Activated CD4-positive, CD25-positive, alpha-beta regulatory T cell treated with anti-CD3 and anti-CD28 coated beads, Interleukin-2, amount 50 U/mL, for 24 hours (primary cell): ENCODE measurements around the gene P2RY6.

Source experiments
- ATAC-seq, 2 donors: fragments of 150-1000 bp; cut with Tn5 transposase; one replicate each; pipeline ENCODE4 v1.10.0; 2021; ENCODE audit warnings: mild to moderate bottlenecking in 1 of 2, moderate library complexity in 1 of 2

The P2RY6 gene

DNA sequence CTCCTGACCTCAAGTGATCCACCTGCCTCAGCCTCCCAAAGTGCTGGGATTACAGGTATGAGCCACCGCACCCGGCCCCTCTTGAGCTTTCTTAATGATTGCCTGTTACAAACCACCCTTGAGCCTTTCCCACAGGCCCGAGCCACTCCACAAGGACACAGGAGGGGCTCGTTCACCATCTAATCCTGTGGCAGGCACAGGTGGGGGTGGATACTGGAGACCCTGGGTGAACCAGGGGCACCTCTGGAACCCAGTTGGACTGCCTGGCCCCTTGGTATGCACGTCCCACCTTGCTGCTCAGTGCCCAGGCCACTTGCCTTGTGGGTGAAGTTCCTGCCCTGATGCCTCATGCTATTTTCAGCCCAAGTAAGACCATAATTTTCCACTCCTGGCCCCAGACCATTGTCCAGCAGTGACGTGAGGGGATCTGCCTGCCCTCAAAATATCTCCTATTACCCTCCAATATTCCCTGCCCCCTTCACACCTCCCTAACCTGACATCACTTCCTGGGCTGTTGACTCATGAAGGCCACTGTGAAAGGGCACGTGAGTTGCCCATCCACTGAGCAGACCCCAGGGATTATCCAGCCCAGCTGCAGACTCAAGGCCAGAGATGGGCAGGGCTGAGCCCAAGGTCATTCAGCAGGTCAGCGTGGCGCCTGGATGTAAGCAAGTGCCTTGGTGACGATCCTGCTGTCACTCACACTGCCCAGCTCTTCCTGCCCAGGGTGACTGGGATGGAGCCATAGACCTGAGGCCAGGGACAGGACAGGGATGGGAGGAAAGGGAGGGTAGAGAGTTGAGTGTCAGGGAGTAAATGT, 34.5 kb upstream of the P2RY6 start:
- no peak for ATAC-seq

DNA sequence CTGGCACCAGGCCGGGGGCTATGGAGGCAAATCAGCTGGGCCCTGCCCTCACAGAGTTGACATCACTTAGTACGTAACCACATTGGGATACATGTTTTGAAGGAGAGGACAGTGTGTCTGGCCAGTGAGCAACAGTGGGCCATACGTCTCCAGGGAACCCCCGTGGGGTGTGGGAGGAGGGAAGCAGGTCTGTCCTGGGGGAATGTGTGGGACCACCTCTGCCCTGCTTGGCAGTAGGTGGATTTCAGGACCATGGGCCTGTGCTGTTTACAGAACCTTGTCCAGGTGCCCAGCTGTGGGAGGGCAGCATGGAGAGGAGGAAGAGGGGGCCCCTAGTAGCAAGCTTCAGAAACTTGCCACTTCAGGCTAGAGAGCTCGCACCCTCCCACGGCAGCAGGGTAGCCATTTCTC, 33.0 kb upstream of the P2RY6 start:
- ATAC-seq = no peak

DNA sequence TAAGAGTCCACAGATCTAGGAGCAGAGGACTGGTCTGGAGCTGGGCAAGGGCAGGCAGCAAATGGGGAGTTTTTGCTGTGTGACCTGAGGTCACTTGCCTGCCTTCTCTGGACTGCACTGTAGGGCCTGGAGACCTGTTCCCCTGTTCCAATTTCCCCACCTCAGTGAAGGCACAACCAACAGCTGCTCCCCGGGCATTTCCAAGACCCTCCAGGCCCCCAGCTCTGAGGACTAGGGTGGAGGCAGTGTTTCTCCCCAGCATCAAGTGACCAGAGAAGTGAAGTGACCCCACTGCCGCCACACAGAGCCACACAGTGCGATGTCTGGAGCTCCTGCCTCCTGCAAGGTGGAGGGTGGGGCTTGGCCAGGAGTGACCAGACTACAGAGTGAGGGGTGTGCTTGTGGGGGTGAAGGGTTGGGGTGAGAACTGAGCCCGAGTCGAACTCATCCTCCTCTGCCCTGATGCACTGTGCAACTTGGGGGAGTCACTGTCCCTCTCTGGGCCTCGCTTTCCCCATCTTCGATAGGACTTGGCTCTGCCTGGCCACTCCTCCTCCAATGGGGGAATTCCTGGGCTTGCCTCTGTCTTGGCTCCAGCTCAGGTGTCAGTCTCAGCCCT, 32.5 kb upstream of the P2RY6 start:
- ATAC-seq = no peak

DNA sequence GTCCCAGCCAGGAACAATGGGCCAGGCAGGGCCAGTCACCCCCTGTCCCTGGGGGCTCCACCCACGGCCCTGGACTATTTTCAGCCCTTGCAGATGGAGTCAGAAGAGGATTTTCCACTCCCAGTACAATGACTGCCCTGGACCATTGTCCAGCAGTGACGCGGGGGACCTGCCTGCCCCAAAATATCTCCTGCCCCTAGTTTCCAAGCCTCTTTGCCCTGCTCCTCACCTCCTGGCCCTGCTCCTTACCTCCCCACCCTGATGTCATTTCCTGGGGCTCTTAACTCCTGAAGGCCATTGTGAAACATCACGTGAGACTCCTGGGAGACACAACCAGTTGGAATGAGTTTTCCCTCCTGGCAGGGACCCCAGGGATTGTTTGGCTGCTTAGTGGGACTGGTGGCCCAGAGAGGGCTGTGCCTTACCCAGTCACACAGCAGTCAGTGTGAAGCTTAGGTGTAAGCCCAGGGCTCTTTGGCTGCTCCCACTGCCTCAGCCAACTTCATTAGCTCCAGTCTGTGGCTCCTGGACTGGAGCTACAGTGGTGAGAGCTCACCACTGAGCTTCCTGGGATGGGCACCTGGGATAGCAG, 31.9 kb upstream of the P2RY6 start:
- no peak for ATAC-seq

DNA sequence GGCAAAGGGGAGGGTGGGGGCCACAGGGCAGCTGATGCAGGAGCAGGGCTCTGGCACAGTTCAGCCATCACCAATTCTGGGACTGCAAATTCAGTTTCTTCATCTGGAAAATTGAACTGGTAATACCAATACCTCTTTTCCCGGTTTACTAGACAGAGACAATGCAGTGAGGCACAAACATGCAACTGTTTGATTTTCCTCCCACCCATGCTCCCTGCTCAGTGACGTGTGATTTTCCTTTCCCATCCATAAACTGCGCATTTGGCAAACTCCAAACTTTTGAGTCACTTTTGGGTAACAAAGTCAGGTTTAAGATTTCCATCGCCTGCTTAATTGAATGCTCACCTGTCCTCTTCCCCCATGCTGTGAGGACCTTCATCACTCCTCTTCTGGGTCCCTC, 30.8 kb upstream of the P2RY6 start:
- ATAC-seq = no peak

DNA sequence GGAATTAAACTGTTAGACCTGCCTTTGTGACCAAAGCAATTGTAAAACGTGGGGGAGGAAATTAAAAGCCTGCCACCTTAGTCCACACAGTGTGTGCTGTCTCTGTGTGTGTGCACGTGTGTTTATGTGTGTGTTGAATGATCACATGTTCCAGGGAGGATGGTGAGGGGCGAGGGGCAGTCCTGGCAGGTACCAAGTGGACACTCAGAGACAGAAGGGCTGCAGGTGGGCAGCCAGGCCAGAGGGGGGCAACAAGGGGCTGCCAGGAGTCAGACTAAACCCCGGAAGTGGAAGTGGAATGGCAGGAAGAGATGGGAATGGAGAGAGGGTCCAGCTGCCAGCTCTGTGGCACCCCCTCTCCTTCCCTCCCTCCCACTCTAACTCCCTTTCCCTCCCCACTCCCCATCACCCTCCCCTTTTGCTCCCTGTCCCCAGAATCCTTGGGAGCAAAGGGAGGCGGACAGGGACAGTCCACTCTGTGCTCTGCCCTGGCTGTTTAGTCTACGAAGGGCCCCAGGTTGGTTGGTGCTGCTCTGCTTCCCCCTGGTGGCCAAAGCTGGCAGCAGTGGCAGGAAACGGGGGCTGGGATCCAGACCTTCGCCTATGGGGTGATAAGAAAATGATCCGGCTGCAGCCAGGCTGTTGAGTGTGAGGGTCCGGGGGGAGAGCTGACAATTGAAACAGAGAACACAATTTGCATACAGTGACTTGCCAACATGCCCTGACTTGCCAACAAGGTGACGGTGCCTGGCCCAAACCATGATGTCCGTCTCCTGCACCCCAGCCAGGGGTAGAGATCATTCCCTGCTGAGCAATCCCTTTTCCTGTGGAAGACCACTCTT, 29.7 kb upstream of the P2RY6 start:
- peak; percentile 53 to 77 for ATAC-seq

DNA sequence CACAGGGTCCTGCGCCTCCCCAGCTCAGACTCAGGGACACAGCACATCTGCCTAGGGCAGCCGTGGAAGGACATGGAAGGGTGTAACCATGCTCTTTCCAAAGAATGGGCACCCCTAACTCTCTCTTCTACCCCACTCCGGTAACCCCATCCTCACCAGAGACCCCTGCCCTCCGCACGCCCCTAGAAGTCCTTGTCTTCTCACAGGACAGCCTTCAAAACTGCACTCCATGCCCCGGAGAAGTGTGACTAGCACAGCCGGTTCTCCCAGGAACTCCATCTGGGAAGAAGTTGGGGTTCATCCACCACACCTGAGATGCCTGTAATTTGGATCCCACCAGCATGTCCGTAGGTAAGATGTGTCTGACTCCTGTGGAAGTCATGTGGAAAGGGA, 29.0 kb upstream of the P2RY6 start:
- ATAC-seq = no peak

DNA sequence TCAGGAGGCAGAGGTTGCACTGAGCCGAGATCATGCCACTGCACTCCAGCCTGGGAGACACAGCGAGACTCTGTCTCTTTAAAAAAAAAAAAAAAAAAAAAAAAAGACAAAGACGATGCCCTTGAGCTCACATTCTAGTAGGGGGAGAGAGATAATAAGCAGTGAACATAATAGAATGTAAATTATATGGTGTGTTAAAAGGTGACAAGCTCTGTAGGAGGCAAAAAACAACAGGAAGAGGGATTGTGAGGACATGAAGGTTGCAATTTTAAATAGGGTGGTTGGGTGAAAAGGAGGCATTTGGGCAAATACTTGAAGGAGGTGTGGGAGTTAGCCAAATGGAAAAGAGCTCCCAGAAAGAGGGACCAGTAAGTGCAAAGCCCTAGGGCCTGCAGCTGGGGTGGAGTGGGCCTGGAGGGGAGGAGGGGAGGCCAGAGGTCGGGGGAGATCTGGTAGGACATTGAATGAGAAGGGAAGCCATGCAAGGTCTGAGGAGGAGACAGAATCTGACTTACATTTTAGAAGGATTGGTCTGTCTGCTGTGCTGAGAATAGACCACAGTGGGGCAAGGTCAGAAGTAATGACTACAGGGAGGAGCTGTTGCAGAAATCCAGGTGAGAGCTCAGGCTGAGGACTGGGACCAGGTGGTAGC, 27.4 kb upstream of the P2RY6 start:
- ATAC-seq = no peak

DNA sequence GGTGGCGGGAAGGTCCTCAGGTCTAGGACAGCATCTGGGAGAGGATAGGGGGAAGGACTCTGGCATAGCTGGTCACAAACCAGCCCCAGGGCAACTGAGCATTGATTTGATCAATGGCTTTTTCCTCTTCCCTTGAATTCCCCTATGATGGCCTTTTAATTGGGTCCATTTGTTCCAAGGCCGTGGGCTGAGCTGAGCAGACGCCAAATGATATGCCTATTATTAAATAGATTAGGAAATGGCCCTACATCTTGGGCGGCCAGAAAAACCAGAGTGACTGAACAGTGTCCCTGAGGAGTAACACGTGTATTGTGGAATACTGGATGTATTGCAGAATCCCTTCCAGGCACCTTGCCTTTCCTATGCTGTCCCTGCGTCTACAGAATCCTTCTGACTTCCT, 26.7 kb upstream of the P2RY6 start:
- no peak for ATAC-seq

DNA sequence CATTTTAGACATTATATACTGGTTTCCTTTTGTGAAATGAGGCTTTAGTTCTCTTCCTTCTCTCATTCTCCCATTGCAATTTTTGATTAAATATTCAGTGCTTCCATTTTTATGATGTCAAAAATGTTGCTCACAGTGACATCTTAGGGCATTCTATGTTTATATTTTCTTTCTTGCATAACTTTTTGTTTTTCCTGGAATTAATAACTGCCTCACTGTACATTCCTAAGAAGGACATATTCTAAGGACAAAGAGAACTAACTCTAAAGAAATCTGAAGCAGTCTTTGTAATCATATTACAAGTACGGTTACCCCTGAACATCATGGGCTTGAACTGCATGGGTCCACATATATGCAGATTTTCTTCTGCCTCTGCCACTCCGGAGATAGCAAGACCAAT, 25.8 kb upstream of the P2RY6 start:
- no peak for ATAC-seq

DNA sequence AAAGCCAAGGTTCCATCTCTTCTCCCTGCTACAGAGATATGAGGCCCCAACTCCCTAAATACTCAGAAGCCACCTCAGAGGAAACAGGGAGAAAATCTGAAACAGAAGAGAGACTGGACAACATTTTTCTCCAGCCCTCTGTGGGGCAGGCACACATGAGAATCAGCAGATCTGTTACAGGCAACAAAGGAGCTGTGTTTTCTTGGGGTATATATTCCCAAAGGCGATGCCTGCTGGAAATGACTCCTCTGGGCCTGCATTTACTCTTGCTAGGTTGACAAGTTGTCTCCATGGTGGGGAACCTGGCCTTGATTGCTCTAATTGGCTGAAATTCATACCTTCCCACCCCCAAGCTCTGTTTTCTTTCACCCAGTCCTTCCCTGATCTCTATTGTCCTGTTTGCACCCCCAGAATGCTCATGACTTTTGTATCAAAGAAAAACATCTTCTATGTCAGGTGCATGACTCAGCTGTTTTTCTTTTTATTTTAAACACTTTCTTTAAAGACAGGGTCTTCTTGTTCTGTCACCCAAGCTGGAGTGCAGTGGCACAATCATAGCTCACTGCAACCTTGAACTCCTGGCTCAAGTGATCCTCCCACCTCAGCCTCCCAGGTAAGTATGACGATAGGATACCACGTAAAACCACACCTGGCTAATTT, 23.5 kb upstream of the P2RY6 start:
- no peak for ATAC-seq

DNA sequence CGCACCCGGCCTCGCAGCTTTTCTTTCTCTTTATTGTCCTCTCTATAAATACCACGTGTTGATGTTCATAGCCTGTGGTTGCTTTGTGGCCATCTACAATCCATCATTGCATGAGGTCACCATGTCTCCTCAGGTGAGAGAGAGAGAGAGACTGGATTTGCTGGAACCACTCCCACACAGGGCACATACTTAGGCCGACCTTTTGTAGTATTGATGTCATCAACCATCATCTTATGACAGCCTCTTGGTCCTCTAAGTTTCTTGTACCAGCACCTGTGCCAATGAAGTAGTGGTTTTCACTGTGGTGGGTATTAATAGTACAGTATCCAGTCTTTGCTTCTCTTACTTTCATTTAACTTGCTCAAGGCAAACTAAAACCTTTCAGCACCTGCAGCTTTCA, 22.8 kb upstream of the P2RY6 start:
- ATAC-seq = peak; percentile 35 to 43

DNA sequence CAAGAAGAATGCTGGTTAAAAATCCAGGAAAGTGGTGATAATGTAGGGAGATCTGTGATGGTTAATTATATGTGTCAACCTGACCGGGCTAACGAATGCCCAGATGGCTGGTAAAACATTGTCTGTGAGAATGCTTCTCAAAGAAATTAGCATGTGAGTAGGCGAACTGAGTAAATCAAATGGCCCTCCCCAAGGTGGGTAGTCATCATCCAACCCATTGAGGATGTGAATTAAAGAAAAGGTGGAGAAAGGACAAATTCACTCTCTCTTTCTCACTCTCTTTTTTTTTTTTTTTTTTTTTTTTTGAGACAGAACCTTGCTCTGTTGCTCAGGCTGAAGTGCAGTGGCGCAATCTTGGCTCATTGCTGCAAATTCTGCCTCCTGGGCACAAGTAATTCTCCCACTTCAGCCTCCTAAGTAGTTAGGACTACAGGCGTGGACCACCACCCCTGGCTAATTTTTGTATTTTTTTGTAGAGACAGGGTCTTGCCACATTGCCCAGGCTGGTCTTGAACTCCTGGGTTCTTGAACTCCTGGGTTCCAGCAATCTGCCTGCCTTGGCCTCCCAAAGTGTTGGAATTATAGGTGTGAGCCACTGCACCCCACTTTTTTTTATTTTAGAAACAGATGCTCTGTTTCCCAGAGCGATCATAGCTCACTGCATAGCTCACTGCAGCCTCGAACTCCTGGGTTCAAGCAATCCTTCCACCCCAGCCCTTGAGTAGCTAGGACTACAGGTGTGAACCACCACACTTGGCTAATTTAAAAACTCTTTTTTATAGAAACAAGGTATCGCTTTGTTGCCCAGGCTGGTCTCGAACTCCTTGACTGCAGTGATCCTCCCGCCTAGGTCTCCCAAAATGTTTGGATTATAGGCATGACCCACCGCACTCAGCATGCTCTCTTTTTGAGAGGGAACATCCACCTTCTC, 22.0 kb upstream of the P2RY6 start:
- ATAC-seq = peak in 1 of 2 donors; percentile 7

DNA sequence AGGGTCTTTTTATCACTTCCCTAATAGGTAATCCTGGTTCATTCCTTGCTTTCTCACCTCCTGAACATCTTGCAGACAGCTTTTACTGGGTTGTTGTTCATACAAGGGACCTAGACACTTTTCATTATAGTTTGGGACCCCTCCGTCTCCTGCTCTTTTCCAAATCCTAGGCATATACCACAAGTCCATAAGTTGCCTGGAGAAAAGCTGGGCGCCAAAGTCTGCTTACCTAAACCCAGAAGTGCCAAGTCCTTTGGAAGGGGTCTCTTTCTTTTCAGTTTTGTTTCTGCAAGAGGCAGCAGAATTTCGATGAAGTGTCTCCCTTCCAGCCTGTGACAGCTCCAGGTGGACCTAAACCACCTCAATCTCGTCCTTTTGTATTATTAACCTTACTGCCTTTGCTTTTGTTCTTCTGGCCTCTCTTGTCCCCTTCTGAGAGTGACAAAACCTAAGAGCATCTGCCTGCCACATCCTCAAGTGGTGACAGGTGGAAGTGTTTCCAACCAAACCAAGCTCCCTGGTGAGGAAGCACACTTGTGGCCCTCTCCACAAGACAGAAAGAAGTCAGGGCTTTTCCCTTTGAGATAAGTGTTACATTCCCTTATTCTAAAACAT, 19.5 kb upstream of the P2RY6 start:
- ATAC-seq = peak in 1 of 2 donors; percentile 27

DNA sequence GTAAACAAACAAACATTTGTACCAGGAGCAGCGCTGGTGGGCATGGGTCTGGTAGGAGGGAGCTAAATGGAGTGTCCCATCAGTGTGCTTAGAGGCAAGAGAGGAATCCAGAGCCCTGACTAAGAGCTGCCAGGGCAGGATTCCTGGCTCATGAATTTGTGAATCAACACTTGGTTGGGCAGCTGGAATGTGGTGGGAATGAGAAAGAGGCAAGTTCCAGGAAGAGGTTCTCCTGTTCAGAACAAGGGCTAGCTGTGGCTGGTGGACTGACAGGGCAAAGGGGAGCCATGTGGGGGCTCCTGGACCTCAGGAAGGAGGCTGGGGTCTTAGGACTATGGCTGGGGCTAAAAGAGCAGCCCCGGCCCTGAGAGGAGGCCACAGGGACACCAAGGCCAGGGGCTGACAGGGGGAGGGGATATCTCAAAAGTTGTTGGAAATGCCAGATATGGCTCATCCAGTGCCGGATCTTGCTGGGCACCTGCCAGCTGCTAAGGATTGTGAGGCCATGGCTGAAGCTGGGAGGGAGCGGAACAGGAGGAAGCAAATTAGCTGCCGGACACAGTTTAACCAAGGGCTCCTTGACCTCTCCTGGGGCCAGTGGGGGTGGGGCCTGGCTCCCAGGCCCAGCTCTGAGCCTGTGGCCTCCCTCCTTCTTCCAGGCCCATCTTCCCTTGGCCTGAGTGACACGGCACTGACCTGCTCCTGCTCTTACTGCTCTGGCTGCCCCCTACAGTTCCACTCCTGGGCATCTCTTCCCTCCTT, 14.6 kb upstream of the P2RY6 start:
- no peak for ATAC-seq

DNA sequence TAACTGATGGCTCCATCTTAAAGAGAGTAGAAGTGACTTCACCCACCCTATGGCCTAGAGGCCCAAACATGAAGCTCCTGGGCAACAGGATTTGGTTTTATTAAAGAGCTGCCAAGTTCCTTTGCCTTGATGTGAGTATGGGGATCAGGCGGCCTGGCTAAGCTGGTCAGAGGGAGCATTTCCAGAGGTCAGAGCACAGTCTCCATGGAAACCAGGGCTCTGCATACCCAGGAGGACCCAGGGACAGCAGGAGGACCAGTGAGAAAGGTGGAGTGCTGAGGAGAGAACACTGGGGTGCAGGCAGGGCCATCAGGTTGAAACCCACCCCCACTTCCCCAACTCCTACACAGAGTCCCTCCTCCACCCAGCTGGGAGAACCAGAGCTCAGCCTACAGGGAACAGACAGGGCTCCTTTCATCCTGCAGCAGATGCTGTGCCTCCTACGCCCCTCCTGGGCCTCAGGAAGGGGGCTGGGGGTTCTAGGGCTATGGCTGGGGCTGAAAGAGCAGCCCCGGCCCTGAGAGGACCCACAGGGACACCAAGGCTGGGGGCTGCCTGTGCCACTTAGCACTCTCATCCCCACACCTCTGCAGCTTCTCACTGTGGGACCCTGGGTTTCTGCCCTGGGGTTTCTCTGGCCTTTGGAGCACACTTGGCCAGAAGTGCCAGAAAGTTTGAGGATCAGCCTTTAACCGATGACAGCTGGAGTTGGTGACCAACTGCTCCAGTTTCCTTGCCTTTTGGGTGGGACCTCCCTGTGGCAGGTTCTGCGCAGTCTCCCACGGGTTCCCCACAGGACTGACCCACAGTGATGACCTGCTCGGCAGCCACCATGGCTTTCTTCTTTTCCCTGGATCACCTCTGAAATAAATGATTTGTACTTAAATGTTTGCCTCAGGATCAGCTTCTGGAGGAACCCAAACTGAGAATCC, 13.8 kb upstream of the P2RY6 start:
- ATAC-seq = no peak

DNA sequence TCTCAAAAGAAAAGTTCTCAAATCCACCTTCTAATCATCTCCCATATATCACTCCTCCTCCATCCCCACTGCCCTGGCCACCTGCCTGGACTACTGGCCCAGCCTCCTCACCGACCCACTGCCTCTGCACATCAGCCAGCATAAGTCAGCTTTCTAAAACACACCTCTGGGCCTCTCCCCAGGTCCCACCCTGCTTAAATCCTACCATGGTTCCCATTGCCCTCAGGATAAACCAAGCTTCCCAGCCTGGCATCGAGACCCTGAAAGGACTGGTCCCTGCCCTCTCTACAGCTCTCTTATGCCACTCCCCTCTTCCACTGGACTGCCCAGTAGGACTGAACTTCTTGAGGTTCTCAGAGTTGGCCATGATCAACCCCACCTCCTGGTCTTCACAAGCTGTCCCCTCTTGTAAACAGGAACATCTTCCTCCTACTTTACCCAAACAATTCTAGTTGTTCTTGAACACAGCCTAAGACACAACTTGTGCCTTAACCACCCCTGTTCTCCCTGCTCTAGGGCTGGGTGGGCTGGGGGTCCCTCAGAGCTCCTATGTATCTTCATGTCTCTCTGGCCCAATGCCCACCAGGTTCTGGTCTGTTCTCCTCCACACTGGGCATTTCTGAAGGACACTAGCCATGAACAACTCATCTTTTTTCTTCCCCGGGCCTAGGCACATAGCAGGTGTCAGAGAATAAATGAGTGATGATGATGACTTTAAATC, 12.6 kb upstream of the P2RY6 start:
- ATAC-seq = no peak

DNA sequence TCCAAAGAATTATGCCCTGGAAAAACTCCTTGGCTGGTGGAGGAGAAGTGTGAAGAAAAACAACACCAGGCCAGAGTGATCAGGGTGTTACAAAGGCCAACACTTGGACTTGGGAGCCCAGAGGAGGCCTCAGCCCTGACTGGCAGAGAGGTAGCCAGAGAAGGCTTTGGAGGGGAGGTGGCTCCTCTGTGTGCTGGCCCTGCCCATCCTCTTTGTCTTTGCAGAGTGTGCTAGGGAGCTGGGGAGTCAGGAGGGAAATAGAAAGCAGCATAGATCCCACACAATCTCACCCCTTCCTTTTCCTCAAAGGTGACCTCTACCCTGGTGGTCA, 12.0 kb upstream of the P2RY6 start:
- no peak for ATAC-seq
